Fibroblast of lung (primary cell): ENCODE results near the gene CACUL1. TPM values are rescaled to one million over a fixed set of nuclear protein-coding genes. Genes with fewer than 3 reads are reported as not detected.

Source experiments
- DNase-seq, 2 donors: peaks; one replicate each; pipeline versions ENCODE4 v3.0.0 to v3.0.0-alpha.2; 2010; ENCODE audit warnings: low read depth in 2 of 2
- H2AFZ ChIP-seq: 2 replicates; pipeline ENCODE4 v1.5.1; 2012; ENCODE audit warnings: low read length, control low read depth, inconsistent platforms
- H3K27ac ChIP-seq: 2 replicates; pipeline ENCODE4 v1.5.1; 2011; ENCODE audit warnings: low read length, control low read depth; ENCODE audit not compliant: insufficient read depth
- H3K27me3 ChIP-seq: 2 replicates; pipeline ENCODE4 v1.5.1; 2011; ENCODE audit warnings: mild to moderate bottlenecking, low read length; ENCODE audit not compliant: control insufficient read depth, insufficient read depth
- H3K36me3 ChIP-seq: 2 replicates; pipeline ENCODE4 v1.5.1; 2011; ENCODE audit warnings: low read length; ENCODE audit not compliant: control insufficient read depth, insufficient read depth
- H3K4me1 ChIP-seq: 2 replicates; pipeline ENCODE4 v1.5.1; 2011; ENCODE audit warnings: low read length; ENCODE audit not compliant: control insufficient read depth, insufficient read depth; ENCODE audit errors: extremely low read depth
- H3K4me2 ChIP-seq: 2 replicates; pipeline ENCODE4 v1.5.1; 2011; ENCODE audit warnings: low read length, control low read depth; ENCODE audit not compliant: insufficient read depth; ENCODE audit errors: extremely low read depth
- H3K4me3 ChIP-seq, 4 experiments: fragments of 200-600 bp in 1 of 4; sonication (generic) in 1 of 4; replicated peaks in 1 of 4; 2 replicates each; pipeline ENCODE4 v1.5.1; 2011 to 2016; ENCODE audit warnings: low read length in 4 of 4, low read depth in 3 of 4, mild to moderate bottlenecking in 3 of 4, control low read depth in 2 of 4, inconsistent platforms in 1 of 4, mixed read lengths in 1 of 4; ENCODE audit not compliant: insufficient read depth in 1 of 4; ENCODE audit errors: control extremely low read depth in 1 of 4
- H3K79me2 ChIP-seq: 2 replicates; pipeline ENCODE4 v1.5.1; 2012; ENCODE audit warnings: mild to moderate bottlenecking, low read length, inconsistent platforms; ENCODE audit not compliant: control insufficient read depth, insufficient read depth
- H3K9ac ChIP-seq: 2 replicates; pipeline ENCODE4 v1.5.1; 2011; ENCODE audit warnings: mild to moderate bottlenecking, low read length, control low read depth; ENCODE audit not compliant: insufficient read depth
- H3K9me3 ChIP-seq: 2 replicates; pipeline ENCODE4 v1.5.1; 2012; ENCODE audit warnings: low read depth, low read length; ENCODE audit not compliant: control insufficient read depth, insufficient read depth
- H4K20me1 ChIP-seq: 2 replicates; pipeline ENCODE4 v1.5.1; 2011; ENCODE audit warnings: low read length; ENCODE audit not compliant: control insufficient read depth, insufficient read depth; ENCODE audit errors: extremely low read depth
- EZH2 ChIP-seq: IDR thresholded peaks from 2 replicates; pipeline ENCODE4 v1.5.1; 2012; ENCODE audit warnings: low read length, control low read depth, mild to moderate bottlenecking; ENCODE audit errors: missing control alignments
- polyA minus RNA-seq: library from RNA; depleted of rRNA, polyadenylated mRNA; stranded (reverse); fragments of >200 nt; gene quantifications from 2 replicates; pipeline ENCODE4 v1.2.3, GENCODE V29; 2011; ENCODE audit warnings: low replicate concordance
- polyA plus RNA-seq, 2 donors: library from polyadenylated mRNA; depleted of rRNA in 1 of 2; stranded (reverse) in 1 of 2; unstranded in 1 of 2; fragments of >200 nt; gene quantifications; 2 replicates each; pipeline ENCODE4 v1.2.1, GENCODE V29; 2011 to 2012; ENCODE audit warnings: missing spikeins in 1 of 2
- total RNA-seq: library from RNA; depleted of rRNA; stranded (reverse); fragments of >200 nt; gene quantifications from 2 replicates; pipeline ENCODE4 v1.2.1, GENCODE V29; 2014
- TF ChIP-seq, protein P1 (sequence below), 2 donors: IDR thresholded peaks in 1 of 2; conservative IDR thresholded peaks in 1 of 2; 1 replicate in 1 of 2; 2 replicates in 1 of 2; pipeline ENCODE4 v1.5.1; 2011 to 2012; ENCODE audit warnings: low read length in 2 of 2, control low read depth in 1 of 2, inconsistent platforms in 1 of 2, low read depth in 1 of 2, mild to moderate bottlenecking in 1 of 2

Gene CACUL1
- 21.3 and 25.3 TPM in 2 replicates for total RNA-seq
- 12.0 and 15.7 TPM in 2 replicates for polyA plus RNA-seq
- polyA plus RNA-seq (2012), result 12.9 and 15.7 TPM in 2 replicates
- polyA minus RNA-seq, result 4.6 and 11.0 TPM in 2 replicates

DNA sequence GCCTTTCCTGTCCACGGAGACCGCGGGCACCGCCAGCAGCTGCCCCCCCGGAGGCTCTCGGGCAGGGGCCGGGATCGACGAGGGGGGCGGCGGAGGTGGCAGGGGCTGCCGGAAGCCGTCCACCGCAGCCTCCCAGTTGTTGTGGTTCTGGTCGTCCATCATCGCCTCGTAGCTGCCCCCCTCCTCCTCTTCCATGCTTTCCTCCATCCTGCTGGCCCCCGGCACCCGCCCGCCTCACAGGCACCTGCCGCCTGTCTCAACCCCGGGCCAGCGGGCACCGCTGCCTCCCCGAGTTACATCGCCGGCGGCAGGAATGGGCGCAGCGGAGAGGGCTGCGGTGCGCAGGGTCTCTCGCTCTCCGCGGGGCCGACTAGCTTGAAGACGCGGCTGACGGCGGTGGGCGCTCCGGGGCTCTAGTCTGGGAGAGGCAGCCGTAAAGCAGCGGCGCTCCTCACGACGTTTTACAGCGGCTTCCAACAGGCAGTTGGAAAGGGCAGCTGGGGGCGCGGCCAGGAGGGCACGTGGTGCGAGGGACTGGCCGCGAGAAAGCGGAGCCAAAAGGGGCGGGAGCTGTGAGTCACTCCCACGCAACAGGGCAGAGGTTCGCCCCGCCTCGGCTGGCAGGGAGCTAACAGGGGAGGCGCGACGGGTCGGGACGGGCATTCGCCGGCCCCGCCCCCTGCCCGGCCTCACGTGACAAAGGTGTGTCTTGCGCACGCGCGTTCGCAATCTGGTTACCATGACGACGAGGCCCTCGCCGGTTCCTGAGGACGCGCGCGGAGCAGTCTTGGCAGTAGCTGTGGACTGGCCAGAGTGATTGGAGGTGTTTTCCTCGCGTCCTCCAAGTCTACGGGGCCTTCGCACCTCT is at the start of gene CACUL1:
TSS of gene CACUL1 (minus strand) at position 415 of the 868 bp plus-strand sequence. CDS start at position 207, 208 bp downstream.
- H3K4me2 ChIP-seq, result peak within 1 kb of the TSS; percentile 99
- peak within 1 kb of the TSS; percentile 94 for H3K9ac ChIP-seq

DNA sequence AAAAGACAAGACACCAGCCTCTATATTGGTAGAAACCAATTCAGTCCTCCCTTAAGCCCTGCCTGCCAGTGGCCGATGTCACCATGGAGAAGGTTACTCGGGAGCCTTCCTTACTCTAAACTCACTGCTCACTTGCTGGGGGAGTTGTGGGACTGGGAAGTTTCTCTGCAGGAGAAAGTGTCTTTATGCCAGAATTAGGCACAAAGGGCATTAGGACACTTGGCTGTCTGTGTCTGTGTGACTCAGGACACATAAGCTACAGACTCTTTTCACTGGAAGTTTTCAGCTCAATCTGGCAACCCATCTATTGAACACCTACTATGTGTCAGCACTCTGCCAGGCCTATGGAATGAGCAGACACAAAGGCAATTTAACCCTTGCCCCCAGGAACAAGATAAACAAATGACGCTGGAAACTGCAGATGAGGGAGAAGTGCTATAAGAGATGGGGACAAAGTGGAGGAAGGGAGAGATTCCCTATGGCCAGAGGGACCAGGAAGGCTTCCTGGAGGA is 49.5 kb upstream of the CACUL1 start:
- Histone ChIP-seq H4K20me1 (no peaks in the 10 kb centered on the region), H3K79me2 (no peaks in the 10 kb centered on the region), H3K4me3 (no peak overlapping the region), H2AFZ (no peak overlapping the region), H3K4me1 (no peaks in the 10 kb centered on the region), H3K9ac (no peak overlapping the region), H3K27ac (no peak overlapping the region), H3K36me3 (no peaks in the 10 kb centered on the region), H3K4me2 (no peak overlapping the region), H3K27me3 (no peaks in the 10 kb centered on the region), H3K9me3 (no peaks in the 10 kb centered on the region)
- DNase-seq, result no peak
- TF ChIP-seq, protein P1, sequence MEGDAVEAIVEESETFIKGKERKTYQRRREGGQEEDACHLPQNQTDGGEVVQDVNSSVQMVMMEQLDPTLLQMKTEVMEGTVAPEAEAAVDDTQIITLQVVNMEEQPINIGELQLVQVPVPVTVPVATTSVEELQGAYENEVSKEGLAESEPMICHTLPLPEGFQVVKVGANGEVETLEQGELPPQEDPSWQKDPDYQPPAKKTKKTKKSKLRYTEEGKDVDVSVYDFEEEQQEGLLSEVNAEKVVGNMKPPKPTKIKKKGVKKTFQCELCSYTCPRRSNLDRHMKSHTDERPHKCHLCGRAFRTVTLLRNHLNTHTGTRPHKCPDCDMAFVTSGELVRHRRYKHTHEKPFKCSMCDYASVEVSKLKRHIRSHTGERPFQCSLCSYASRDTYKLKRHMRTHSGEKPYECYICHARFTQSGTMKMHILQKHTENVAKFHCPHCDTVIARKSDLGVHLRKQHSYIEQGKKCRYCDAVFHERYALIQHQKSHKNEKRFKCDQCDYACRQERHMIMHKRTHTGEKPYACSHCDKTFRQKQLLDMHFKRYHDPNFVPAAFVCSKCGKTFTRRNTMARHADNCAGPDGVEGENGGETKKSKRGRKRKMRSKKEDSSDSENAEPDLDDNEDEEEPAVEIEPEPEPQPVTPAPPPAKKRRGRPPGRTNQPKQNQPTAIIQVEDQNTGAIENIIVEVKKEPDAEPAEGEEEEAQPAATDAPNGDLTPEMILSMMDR (conservative IDR thresholded peaks at IDR 0.05 in 1 of 2, IDR thresholded peaks at IDR 0.05 in 1 of 2; ENCODE audit: low read depth in 1 of 2, low read length in 2 of 2), result no peak
- TF ChIP-seq EZH2, result no peak

More for the DNA sequence above, at the start of gene CACUL1:
- Histone ChIP-seq H3K9me3 (no peaks in the 10 kb centered on the region), H3K36me3 (no peaks in the 10 kb centered on the region), H2AFZ (peak within 1 kb of the TSS; percentile 90), H4K20me1 (peaks cover 5% of the 10 kb centered on the region), H3K79me2 (peaks cover 47% of the 10 kb centered on the region), H3K27me3 (no peaks in the 10 kb centered on the region), H3K27ac (peak within 1 kb of the TSS; percentile 83), H3K4me3 (peak within 1 kb of the TSS; percentile 92 to 99 (median 94)), H3K4me1 (no peaks in the 10 kb centered on the region)
- TF ChIP-seq, protein P1 (conservative IDR thresholded peaks at IDR 0.05 in 1 of 2, IDR thresholded peaks at IDR 0.05 in 1 of 2; ENCODE audit: low read depth in 1 of 2, low read length in 2 of 2), result no peak
- TF ChIP-seq EZH2, result no peak
- DNase-seq, result peak; percentile 100

DNA sequence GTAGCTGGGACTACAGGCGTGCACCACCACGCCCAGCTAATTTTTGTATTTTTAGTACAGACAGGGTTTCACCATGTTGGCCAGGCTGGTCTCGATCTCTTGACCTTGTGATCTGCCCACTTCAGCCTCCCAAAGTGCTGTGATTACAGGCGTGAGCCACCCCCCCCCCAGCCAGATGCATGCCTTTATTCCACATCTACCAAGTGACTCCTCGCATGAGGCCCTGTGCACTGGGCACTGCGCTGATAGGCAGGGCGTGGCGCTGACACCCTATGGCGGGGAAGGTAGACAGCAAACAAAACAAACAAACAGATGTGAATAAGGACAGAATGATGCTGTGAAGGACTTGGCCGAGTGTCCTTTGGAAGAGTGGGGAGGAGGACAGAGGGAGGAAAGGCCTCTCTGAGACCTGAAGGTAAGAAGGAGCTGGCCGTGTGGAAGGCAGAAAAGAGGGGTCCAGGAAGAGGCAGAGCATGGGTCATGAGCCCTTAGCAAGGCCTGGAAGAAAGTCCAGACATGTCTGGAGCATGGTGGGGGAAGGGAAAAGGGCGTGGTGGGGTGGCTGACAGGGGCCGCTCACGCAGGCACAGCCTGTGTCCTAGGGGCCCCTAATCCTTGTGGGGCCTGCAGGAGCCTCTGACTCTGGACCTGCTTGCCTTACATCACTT is 47.5 kb upstream of the CACUL1 start:
- Histone ChIP-seq H3K4me2 (no peak overlapping the region), H2AFZ (no peak overlapping the region), H3K27me3 (no peaks in the 10 kb centered on the region), H3K9ac (no peak overlapping the region), H3K4me1 (no peaks in the 10 kb centered on the region), H3K9me3 (no peaks in the 10 kb centered on the region), H3K79me2 (no peaks in the 10 kb centered on the region), H3K36me3 (no peaks in the 10 kb centered on the region), H3K4me3 (no peak overlapping the region), H3K27ac (no peak overlapping the region), H4K20me1 (no peaks in the 10 kb centered on the region)
- TF ChIP-seq EZH2, result no peak
- TF ChIP-seq, protein P1 (conservative IDR thresholded peaks at IDR 0.05 in 1 of 2, IDR thresholded peaks at IDR 0.05 in 1 of 2; ENCODE audit: low read depth in 1 of 2, low read length in 2 of 2), result no peak
- no peak for DNase-seq
